ENCODE data around the gene TOX2. TPM values are rescaled to one million over a fixed set of nuclear protein-coding genes. Genes with fewer than 3 reads are reported as not detected.

TOX2 gene
- total and polyA plus RNA-seq, 2 of the 8 experiments (the other 6 are each of a cell fraction or from before 2014, with no cell fraction given) = 1.8 to 3.4 TPM

DNA sequence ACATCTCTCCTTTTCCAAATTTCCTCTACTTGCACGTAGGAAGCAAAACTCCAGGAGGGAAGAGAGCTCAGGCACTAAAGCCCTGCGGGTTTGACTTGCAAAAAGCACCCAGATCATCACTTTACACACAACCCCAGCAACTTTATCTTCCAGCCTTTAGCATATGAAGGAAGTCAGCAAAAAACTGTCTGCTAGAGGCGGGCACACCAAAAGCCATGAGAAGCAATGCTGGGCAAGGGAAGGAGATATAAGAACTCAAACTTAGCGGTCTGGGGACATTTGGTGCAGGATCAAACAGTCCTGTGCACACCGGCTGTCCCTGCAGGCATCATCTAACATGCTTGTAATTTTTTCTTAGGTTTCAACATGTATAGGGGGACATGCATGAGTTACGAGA lies 159.0 kb downstream of the TOX2 start:
- H2BK12ac ChIP-seq (ENCODE audit: low read depth, low read length) = no peak overlapping the region
- H3K9me3 ChIP-seq (ENCODE audit: insufficient read depth in 2 of 2, low read depth in 1 of 2, low read length in 1 of 2) = no peaks in the 10 kb centered on the region
- no peak overlapping the region for H4K8ac ChIP-seq (ENCODE audit: extremely low read depth, insufficient read depth, low read length)
- H3K4me3 ChIP-seq (ENCODE audit: extremely low read depth in 1 of 4, insufficient read depth in 2 of 4, low read depth in 3 of 4, low read length in 4 of 4) = no peak overlapping the region
- H3K9ac ChIP-seq (replicated peaks in 1 of 4; ENCODE audit: extremely low read depth in 1 of 4, low read depth in 3 of 4, low read length in 3 of 4) = no peak overlapping the region
- no peaks in the 10 kb centered on the region for H3K36me3 ChIP-seq (ENCODE audit: control insufficient read depth in 2 of 4, insufficient read depth in 4 of 4, low read length in 3 of 4)
- FAIRE-seq (no peak), DNase-seq (ENCODE audit: low read depth in 1 of 2, low spot score in 2 of 2) (peak in 1 of 2 experiments; percentile 28)
- 91% methylated on average over 6 of the region's 6 CpGs; no CpG with 5 or more reads in 1 of the 2 experiments for WGBS, 2 experiments (ENCODE audit: extremely low coverage in 1 of 2, insufficient coverage in 1 of 2, insufficient read length in 1 of 2, insufficient replicate concordance in 2 of 2, low coverage in 1 of 2, low lambda C conversion rate in 2 of 2, missing lambda C conversion rate in 1 of 2)
- no peaks in the 10 kb centered on the region for H3K23me2 ChIP-seq (ENCODE audit: low read depth, low read length)
- H2AFZ ChIP-seq (ENCODE audit: low read length) = no peak overlapping the region
- H4K91ac ChIP-seq (replicated peaks; ENCODE audit: insufficient read length, low read length) = no peak overlapping the region
- no peak overlapping the region for H2BK120ac ChIP-seq (replicated peaks; ENCODE audit: low read depth, low read length)
- no peaks in the 10 kb centered on the region for H3K79me2 ChIP-seq (ENCODE audit: control insufficient read depth in 1 of 2, insufficient read depth in 2 of 2, low read length in 2 of 2)
- no peak overlapping the region for H3K14ac ChIP-seq (ENCODE audit: insufficient read length)
- H3K79me1 ChIP-seq (ENCODE audit: low read depth, low read length) = no peaks in the 10 kb centered on the region
- no peak overlapping the region for H3K56ac ChIP-seq (replicated peaks; ENCODE audit: insufficient read length, low read depth, low read length)
- H4K5ac ChIP-seq (ENCODE audit: insufficient read length, low read depth, low read length) = no peak overlapping the region
- no peak overlapping the region for H3K27ac ChIP-seq (ENCODE audit: low read depth, low read length)
- no peaks in the 10 kb centered on the region for H3K27me3 ChIP-seq (replicated peaks in 1 of 4; ENCODE audit: control insufficient read depth in 3 of 4, extremely low read depth in 1 of 4, insufficient read depth in 3 of 4, low read length in 3 of 4)
- no peak overlapping the region for H3K4me2 ChIP-seq (ENCODE audit: insufficient read depth in 1 of 2, low read depth in 2 of 2, low read length in 2 of 2)
- H3K18ac ChIP-seq (ENCODE audit: extremely low read depth, low read length) = no peak overlapping the region
- no peak overlapping the region for H2BK5ac ChIP-seq (ENCODE audit: low read depth, low read length)
- peaks cover 0 to 3% (median under 1%) of the 10 kb centered on the region in 4 experiments; a peak in 3 of 7 replicates for H3K4me1 ChIP-seq (replicated peaks in 1 of 4; ENCODE audit: control insufficient read depth in 3 of 4, insufficient read depth in 4 of 4, low read length in 3 of 4)
- POLR2A ChIA-PET (ENCODE audit: partially characterized antibody) = no interaction called here
- CTCF ChIA-PET (ENCODE audit: partially characterized antibody) = interaction anchor here (1.1 kb wide), 1 partner anchor 16 kb away, joined by 3 read pairs; no protein-coding TSS in a partner anchor
- H2AK5ac ChIP-seq (ENCODE audit: low read depth, low read length) = no peak overlapping the region
- H4K20me1 ChIP-seq (replicated peaks in 1 of 2; ENCODE audit: control insufficient read depth in 1 of 2, insufficient read depth in 2 of 2, low read length in 2 of 2) = no peaks in the 10 kb centered on the region
- no peak overlapping the region for H3K4ac ChIP-seq (replicated peaks; ENCODE audit: insufficient read length, low read depth, low read length)
- H2BK20ac ChIP-seq (ENCODE audit: low read length) = no peak overlapping the region
- no peak overlapping the region for H3K23ac ChIP-seq (ENCODE audit: insufficient read length)
- no peak overlapping the region for H2BK15ac ChIP-seq (ENCODE audit: low read length)
- no peak for TF ChIP-seq CBX8 (IDR thresholded peaks at IDR 0.05; ENCODE audit: borderline replicate concordance, low read depth, low read length)
- TF ChIP-seq KDM1A (IDR thresholded peaks at IDR 0.05; ENCODE audit: borderline replicate concordance, low read length) = no peak
- TF ChIP-seq SP4 (IDR thresholded peaks at IDR 0.05; ENCODE audit: low read length) = no peak

All from H1 (cell line).